Left hindlimb (tissue), 1 donor: ENCODE results near the gene UBR3.
"Not testable (repeated sequence)": the region's sequence is repeated elsewhere in the genome, so short reads cannot be mapped to it uniquely, and the experiment has no call there.

Source experiments
- DNase-seq: peaks from one replicate; pipeline ENCODE4 v3.0.0-alpha.2; 2018

The UBR3 gene

GRCh38 chr2:169955940-169956339, 128.7 kb downstream of the UBR3 start:
- DNase-seq: no peak

GRCh38 chr2:169957219-169957618, 130.0 kb downstream of the UBR3 start:
- DNase-seq: not testable (repeated sequence)

- no peak for DNase-seq
Measured at GRCh38 chr2:169961911-169962310, 134.7 kb downstream of the UBR3 start.

- no peak for DNase-seq
Measured at GRCh38 chr2:169963786-169964185, 136.5 kb downstream of the UBR3 start.

- DNase-seq: no peak
Measured at GRCh38 chr2:169964740-169965139, 137.5 kb downstream of the UBR3 start.

DNA sequence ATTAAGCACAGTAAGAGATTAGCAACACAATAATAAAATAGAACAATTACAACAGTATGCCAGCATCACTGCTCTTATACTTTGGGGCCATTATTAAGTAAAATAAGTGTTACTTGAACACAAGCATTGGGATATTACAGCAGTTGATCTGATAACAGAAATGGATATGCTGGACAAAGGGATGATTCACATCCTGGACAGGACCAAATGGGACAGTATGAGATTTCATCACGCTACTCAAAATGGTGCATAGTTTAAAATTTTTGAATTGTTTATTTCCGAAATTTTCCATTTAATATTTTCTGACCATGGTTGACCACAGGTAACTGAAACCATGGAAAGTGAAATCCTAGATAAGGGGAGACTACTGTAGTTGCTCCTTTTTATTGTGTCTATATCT, 138.2 kb downstream of the UBR3 start:
- no peak for DNase-seq

DNA sequence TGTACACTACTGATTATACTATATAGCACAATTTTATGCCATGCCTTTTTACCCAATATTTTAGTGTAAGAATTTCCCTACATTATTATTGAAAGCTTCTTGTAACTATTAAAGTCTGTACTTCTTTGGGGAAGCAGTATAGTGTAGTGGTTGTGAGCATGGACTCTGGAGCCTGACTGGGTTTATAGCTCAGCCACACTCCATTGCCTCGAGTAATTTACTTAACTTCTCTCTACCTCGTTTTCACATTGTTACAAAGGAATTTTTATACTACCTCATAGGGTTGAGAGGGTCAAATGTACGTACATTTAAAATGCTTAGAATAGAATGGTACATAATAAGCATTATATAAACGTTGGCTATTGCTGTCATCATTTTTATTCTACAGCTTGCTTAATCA, 139.2 kb downstream of the UBR3 start:
- DNase-seq: no peak

- DNase-seq: no peak
Measured at GRCh38 chr2:169968743-169969142, 141.5 kb downstream of the UBR3 start.

DNA sequence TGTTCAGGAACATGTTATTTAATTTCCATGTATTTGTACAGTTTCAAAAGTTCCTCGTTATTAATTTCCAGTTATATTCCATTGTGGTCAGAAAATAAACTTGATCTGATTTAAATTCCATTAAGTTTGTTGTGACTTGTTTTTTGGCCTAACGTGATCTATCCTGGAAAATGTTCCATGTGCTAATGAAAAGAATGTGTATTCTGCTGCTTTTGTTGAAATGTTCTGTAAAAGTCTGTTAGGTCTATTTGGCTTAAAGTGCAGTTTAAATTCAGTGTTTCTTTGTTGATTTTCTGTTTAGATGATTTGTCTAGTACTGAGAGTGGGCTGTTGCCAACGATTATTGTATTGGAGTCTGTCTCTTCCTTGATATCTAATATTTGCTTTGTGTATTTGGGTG, 148.0 kb downstream of the UBR3 start:
- DNase-seq: no peak

- no peak for DNase-seq
Measured at GRCh38 chr2:169976335-169976851, 149.1 kb downstream of the UBR3 start.

DNA sequence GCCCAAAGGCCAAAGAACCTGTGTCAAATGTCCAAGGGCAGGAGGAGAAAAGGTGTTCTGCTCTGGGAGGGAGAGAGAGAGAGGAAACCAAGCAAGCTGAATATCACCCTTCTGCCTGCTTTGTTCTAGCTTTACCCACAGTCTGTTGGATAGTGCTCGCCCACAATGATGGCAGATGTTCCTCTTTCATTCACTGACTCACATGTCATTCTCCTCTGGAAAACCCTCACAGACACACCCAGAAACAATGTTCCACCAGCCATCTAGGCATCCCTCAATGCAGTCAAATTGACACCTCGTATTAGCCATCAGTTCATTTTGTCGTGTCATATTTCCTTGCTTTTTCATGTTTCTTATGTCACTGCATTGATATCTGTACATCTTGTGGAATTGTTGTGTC, 150.3 kb downstream of the UBR3 start:
- DNase-seq: no peak

- DNase-seq: no peak
Measured at GRCh38 chr2:169978402-169979017, 151.3 kb downstream of the UBR3 start.

DNA sequence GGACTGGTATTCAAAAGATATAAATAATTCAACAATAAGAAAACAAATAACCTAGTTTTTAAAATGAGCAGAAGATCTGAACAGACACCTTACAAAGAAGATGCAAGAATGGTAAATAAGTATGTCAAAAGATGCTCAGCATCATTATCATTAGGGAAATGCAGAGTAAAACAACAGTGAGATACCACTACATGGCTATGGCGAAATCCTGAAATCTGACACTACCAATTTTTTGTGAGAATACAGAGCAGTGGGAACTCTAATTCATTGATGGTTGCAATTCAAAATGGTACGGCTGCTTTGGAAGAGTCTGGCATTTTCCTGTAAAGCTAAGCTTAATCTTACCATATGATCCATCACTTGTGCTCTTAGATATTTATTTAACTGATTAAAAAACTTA, 151.8 kb downstream of the UBR3 start:
- no peak for DNase-seq

DNA sequence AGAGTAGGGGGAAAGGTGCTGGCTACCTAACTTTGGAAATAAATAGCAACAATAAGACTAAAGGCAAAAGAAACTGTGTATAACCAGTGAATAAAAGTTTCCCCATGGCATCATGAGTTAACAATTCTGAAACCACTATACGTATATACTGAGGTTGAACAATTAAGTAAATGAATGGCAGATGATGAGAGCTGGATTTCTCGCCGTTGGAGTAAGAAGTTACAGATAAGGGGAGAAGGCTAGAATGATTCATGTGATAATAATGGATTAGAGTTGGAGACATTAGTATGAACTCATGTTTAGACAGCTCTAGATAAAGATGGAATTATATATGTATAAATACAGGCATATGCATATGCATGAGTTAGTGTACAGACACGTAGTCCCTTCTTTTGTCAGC, 152.7 kb downstream of the UBR3 start:
- no peak for DNase-seq

DNA sequence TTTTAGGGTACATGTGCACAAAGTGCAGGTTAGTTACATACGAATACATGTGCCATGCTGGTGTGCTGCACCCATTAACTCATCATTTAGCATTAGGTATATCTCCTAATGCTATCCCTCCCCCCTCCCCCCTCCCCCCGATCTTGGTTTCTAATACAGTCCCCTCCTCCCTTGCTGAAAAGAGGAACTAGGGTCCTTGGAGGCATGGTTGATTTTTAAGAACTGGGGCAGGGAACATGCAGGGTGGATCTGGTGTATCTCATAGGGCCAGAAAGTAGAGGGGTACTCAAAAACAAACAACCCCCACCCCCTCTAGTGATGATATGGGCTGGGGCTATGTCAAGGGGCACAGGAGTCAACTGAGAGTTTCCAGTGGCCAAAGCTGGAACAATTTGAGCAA, 153.4 kb downstream of the UBR3 start:
- no peak for DNase-seq

DNA sequence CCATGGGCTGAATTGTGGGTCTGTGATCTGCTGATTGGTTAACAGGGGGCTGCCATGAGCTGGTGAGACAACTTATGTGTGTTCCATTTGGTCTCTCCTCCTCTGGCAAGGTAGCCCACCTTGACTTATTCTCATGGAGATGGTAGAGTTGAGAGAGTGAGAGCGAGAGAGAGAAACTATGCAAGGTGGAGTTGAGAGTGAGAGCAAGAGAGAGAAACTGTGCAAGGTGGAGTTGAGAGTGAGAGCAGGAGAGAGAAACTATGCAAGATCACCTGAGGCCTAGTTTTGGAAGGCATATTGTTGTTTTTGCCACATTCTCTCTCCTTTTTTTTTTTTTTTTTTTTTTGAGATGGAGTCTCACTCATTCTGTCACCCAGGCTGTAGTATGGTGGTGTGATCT, 155.7 kb downstream of the UBR3 start:
- no peak for DNase-seq

DNA sequence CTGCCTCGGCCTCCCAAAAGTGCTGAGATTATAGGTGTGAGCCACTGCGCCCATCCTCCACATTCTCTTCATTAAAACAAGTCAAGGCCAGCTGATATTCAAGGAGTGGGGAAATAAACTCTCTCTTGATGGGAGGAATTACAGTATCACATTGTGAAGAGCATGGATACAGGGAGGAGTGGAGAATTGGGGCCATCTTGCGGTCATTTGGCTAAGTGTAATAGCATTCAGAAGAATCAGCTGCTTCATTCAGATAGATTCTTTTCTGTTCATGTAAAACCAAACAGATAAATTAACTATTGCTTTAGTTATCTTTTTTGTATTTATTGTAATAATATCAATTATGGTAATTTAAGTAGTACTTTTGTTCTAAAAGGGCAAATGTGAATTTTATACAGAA, 156.3 kb downstream of the UBR3 start:
- no peak for DNase-seq

- DNase-seq: no peak
Measured at GRCh38 chr2:169984145-169984544, 156.9 kb downstream of the UBR3 start.

DNA sequence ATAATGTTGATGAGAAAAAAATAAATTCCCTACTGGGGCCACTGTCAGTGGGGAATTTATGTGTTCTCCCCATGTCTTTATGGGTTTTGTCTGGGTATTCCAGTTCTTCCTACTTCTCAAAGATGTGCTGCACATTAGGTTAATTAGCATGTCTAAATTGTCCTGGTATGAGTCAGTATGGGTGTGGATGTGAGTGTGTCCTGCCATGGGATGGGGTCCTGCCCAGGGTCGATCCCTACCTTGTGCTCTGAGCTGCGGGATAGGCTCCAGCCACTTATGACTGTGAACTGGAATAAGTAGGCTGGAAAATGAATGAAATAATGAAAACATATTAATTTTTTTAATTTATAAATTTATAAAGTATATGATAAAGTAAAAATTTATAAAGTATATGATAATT, 167.5 kb downstream of the UBR3 start:
- DNase-seq: no peak

- DNase-seq: no peak
Measured at GRCh38 chr2:169997140-169997887, 170.1 kb downstream of the UBR3 start.

- no peak for DNase-seq
Measured at GRCh38 chr2:169999054-169999453, 171.8 kb downstream of the UBR3 start.

DNA sequence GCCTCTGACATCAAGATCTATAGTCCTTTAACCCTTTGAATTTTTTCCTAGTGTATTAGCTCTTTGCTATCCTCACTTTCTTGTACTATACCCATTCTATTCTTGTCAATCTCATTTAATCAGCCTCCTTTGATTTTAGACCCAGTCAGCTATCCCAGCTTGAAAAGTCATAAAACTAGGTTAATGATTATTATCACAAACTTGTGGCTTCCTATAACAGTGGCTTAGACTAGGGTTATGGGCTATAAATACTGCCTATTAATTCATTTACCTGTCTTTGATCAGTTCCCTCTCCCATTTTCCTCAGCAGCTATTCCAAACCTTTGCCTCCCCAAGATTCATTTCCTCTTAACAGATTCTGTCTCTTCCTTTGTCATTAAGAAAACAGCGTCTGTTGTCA, 174.8 kb downstream of the UBR3 start:
- no peak for DNase-seq

- DNase-seq: no peak
Measured at GRCh38 chr2:170005702-170006101, 178.4 kb downstream of the UBR3 start.

- DNase-seq: no peak
Measured at GRCh38 chr2:170006587-170007325, 179.5 kb downstream of the UBR3 start.
